GM19397 (cell line): Measurements from ENCODE around the gene PNMT.
"Not testable (repeated sequence)": the region's sequence is repeated elsewhere in the genome, so short reads cannot be mapped to it uniquely, and the experiment has no call there.

Source experiments
- ATAC-seq: cut with Tn5 transposase; IDR thresholded peaks from one replicate; pipeline ENCODE4 v1.9.1; 2021; ENCODE audit warnings: mild to moderate bottlenecking, moderate library complexity; ENCODE audit not compliant: unreplicated experiment

The PNMT gene

GRCh38 chr17:39704821-39705551 lies 36.7 kb downstream of the PNMT start:
- no peak for ATAC-seq

GRCh38 chr17:39705786-39706348 lies 37.6 kb downstream of the PNMT start:
- no peak for ATAC-seq

GRCh38 chr17:39706383-39706782 lies 38.1 kb downstream of the PNMT start:
- ATAC-seq, result no peak

GRCh38 chr17:39706921-39707337 lies 38.7 kb downstream of the PNMT start:
- ATAC-seq, result no peak

- no peak for ATAC-seq
Observed at GRCh38 chr17:39709319-39709997, 41.2 kb downstream of the PNMT start.

- no peak for ATAC-seq
Observed at GRCh38 chr17:39709998-39710964, 42.0 kb downstream of the PNMT start.

- not testable (repeated sequence) for ATAC-seq
Observed at GRCh38 chr17:39711071-39711470, 42.8 kb downstream of the PNMT start.

- ATAC-seq, result no peak
Observed at GRCh38 chr17:39711851-39712250, 43.6 kb downstream of the PNMT start.

- ATAC-seq, result no peak
Observed at GRCh38 chr17:39714234-39714633, 46.0 kb downstream of the PNMT start.

- no peak for ATAC-seq
Observed at GRCh38 chr17:39715375-39716072, 47.3 kb downstream of the PNMT start.

GRCh38 chr17:39716073-39716818 lies 48.0 kb downstream of the PNMT start:
- ATAC-seq, result no peak

GRCh38 chr17:39716879-39717536 lies 48.8 kb downstream of the PNMT start:
- no peak for ATAC-seq

- ATAC-seq, result no peak
Observed at GRCh38 chr17:39717660-39718059, 49.4 kb downstream of the PNMT start.

- ATAC-seq, result no peak
Observed at GRCh38 chr17:39719563-39720355, 51.5 kb downstream of the PNMT start.
